ENCODE measurements around the gene FIGN.

FIGN gene

GRCh38 chr2:163737563-163737962, 1.8 kb upstream of the FIGN start:
- H3K4me3 ChIP-seq (ENCODE audit: low read depth, low read length): no peak overlapping the region
- H2BK120ac ChIP-seq (ENCODE audit: insufficient read depth, low read length, poor library complexity): no peak overlapping the region
- no peak overlapping the region for H2BK12ac ChIP-seq (ENCODE audit: low read length)
- no peaks in the 10 kb centered on the region for H3K27me3 ChIP-seq (ENCODE audit: insufficient read depth, low read length)
- no peak overlapping the region for H4K8ac ChIP-seq (ENCODE audit: low read depth, low read length)
- no peak overlapping the region for H3K4ac ChIP-seq (ENCODE audit: low read depth, low read length)
- peaks cover 0 to 4% of the 10 kb centered on the region in 2 experiments for H3K4me1 ChIP-seq (ENCODE audit: control insufficient read depth in 1 of 2, insufficient read depth in 2 of 2, low read length in 2 of 2)
- no peak overlapping the region for H3K4me2 ChIP-seq (ENCODE audit: low read length)
- peaks cover 13% of the 10 kb centered on the region for H3K79me1 ChIP-seq (ENCODE audit: low read length)
- no peak overlapping the region for H4K12ac ChIP-seq (ENCODE audit: low read depth, low read length)
- DNase-seq: no peak
- H3K23ac ChIP-seq (ENCODE audit: low read length): no peak overlapping the region
- no peaks in the 10 kb centered on the region for H3K36me3 ChIP-seq (ENCODE audit: control insufficient read depth in 1 of 2, insufficient read depth in 2 of 2, low read length in 2 of 2)
- no peak overlapping the region for H4K91ac ChIP-seq (ENCODE audit: low read depth, low read length)
- H3K79me2 ChIP-seq (ENCODE audit: control insufficient read depth, insufficient read depth, low read length, poor library complexity): peaks cover 7% of the 10 kb centered on the region
- no peak overlapping the region for H2BK5ac ChIP-seq (ENCODE audit: low read depth, low read length, poor library complexity)
- no peak overlapping the region for H3K14ac ChIP-seq (ENCODE audit: low read length)
- no peak overlapping the region for H2AFZ ChIP-seq (ENCODE audit: insufficient read depth, low read length, poor library complexity)
- no peaks in the 10 kb centered on the region for H3K9me3 ChIP-seq (ENCODE audit: insufficient read depth, low read depth, low read length)
- H3K9ac ChIP-seq (ENCODE audit: low read length): no peak overlapping the region
- no peak overlapping the region for H3K27ac ChIP-seq (ENCODE audit: low read depth, low read length)
- H2AK5ac ChIP-seq (ENCODE audit: low read length): no peak overlapping the region
- H3K18ac ChIP-seq (ENCODE audit: low read length): no peak overlapping the region
- WGBS (ENCODE audit: extremely low coverage, insufficient coverage, insufficient read length): no CpG with 5 or more reads among the region's 2 CpGs

DNA sequence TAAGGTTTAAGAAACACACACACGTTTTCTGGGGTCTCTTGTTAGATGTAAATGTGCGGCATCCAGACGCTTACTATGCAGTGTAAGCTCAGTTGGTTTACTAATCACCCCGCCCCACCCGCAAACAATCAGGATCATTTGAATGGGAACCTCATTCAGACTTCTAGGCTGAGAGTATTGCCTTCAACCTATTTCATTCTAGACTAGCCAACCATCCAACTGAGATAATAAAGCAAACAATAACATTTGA, 1.3 kb upstream of the FIGN start:
- Histone ChIP-seq H2AFZ (ENCODE audit: insufficient read depth, low read length, poor library complexity) (peak overlapping the region; percentile 59), H3K4me1 (ENCODE audit: control insufficient read depth in 1 of 2, insufficient read depth in 2 of 2, low read length in 2 of 2) (peaks cover 0 to 4% of the 10 kb centered on the region in 2 experiments), H3K9me3 (ENCODE audit: insufficient read depth, low read depth, low read length) (no peaks in the 10 kb centered on the region), H3K4me3 (ENCODE audit: low read depth, low read length) (no peak overlapping the region), H4K91ac (ENCODE audit: low read depth, low read length) (peak overlapping the region; percentile 93), H3K23ac (ENCODE audit: low read length) (no peak overlapping the region), H2BK5ac (ENCODE audit: low read depth, low read length, poor library complexity) (peak overlapping the region; percentile 78), H3K14ac (ENCODE audit: low read length) (no peak overlapping the region), H3K18ac (ENCODE audit: low read length) (no peak overlapping the region), H3K4me2 (ENCODE audit: low read length) (peak overlapping the region; percentile 68), H3K9ac (ENCODE audit: low read length) (peak overlapping the region; percentile 21), H2BK120ac (ENCODE audit: insufficient read depth, low read length, poor library complexity) (no peak overlapping the region), H3K79me2 (ENCODE audit: control insufficient read depth, insufficient read depth, low read length, poor library complexity) (peaks cover 7% of the 10 kb centered on the region), H3K27me3 (ENCODE audit: insufficient read depth, low read length) (no peaks in the 10 kb centered on the region), H2BK12ac (ENCODE audit: low read length) (no peak overlapping the region), H4K8ac (ENCODE audit: low read depth, low read length) (peak overlapping the region; percentile 92), H4K12ac (ENCODE audit: low read depth, low read length) (peak overlapping the region; percentile 82), H3K36me3 (ENCODE audit: control insufficient read depth in 1 of 2, insufficient read depth in 2 of 2, low read length in 2 of 2) (no peaks in the 10 kb centered on the region), H3K4ac (ENCODE audit: low read depth, low read length) (no peak overlapping the region), H3K27ac (ENCODE audit: low read depth, low read length) (peak overlapping the region; percentile 91), H2AK5ac (ENCODE audit: low read length) (no peak overlapping the region), H3K79me1 (ENCODE audit: low read length) (peaks cover 13% of the 10 kb centered on the region)
- no peak for DNase-seq
- WGBS (ENCODE audit: extremely low coverage, insufficient coverage, insufficient read length): no CpG with 5 or more reads among the region's 5 CpGs

- H3K18ac ChIP-seq (ENCODE audit: low read length): peak overlapping the region; percentile 85
- H3K14ac ChIP-seq (ENCODE audit: low read length): peak overlapping the region; percentile 85
- peak overlapping the region; percentile 68 for H3K4me2 ChIP-seq (ENCODE audit: low read length)
- peaks cover 7% of the 10 kb centered on the region for H3K79me2 ChIP-seq (ENCODE audit: control insufficient read depth, insufficient read depth, low read length, poor library complexity)
- peak overlapping the region; percentile 84 for H3K9ac ChIP-seq (ENCODE audit: low read length)
- H3K4ac ChIP-seq (ENCODE audit: low read depth, low read length): peak overlapping the region; percentile 82
- no CpG with 5 or more reads among the region's 54 CpGs for WGBS (ENCODE audit: extremely low coverage, insufficient coverage, insufficient read length)
- H3K4me1 ChIP-seq (ENCODE audit: control insufficient read depth in 1 of 2, insufficient read depth in 2 of 2, low read length in 2 of 2): peaks cover 0 to 4% of the 10 kb centered on the region in 2 experiments
- H3K36me3 ChIP-seq (ENCODE audit: control insufficient read depth in 1 of 2, insufficient read depth in 2 of 2, low read length in 2 of 2): no peaks in the 10 kb centered on the region
- peak overlapping the region; percentile 87 for H2AFZ ChIP-seq (ENCODE audit: insufficient read depth, low read length, poor library complexity)
- H3K23ac ChIP-seq (ENCODE audit: low read length): no peak overlapping the region
- H2BK120ac ChIP-seq (ENCODE audit: insufficient read depth, low read length, poor library complexity): peak overlapping the region; percentile 92
- H3K27ac ChIP-seq (ENCODE audit: low read depth, low read length): peak overlapping the region; percentile 91
- H4K91ac ChIP-seq (ENCODE audit: low read depth, low read length): peak overlapping the region; percentile 93
- H4K8ac ChIP-seq (ENCODE audit: low read depth, low read length): peak overlapping the region; percentile 92
- peaks cover 13% of the 10 kb centered on the region for H3K79me1 ChIP-seq (ENCODE audit: low read length)
- H3K4me3 ChIP-seq (ENCODE audit: low read depth, low read length): peak overlapping the region; percentile 83
- DNase-seq: peak; percentile 20 to 47
- H2BK12ac ChIP-seq (ENCODE audit: low read length): peak overlapping the region; percentile 33
- H4K12ac ChIP-seq (ENCODE audit: low read depth, low read length): peak overlapping the region; percentile 82
- peak overlapping the region; percentile 78 for H2BK5ac ChIP-seq (ENCODE audit: low read depth, low read length, poor library complexity)
- H3K9me3 ChIP-seq (ENCODE audit: insufficient read depth, low read depth, low read length): no peaks in the 10 kb centered on the region
- no peaks in the 10 kb centered on the region for H3K27me3 ChIP-seq (ENCODE audit: insufficient read depth, low read length)
- H2AK5ac ChIP-seq (ENCODE audit: low read length): peak overlapping the region; percentile 40
These were observed 803 bp upstream of the FIGN start for GRCh38 chr2:163736433-163737189.

- Histone ChIP-seq H4K8ac (ENCODE audit: low read depth, low read length) (no peak overlapping the region), H2BK120ac (ENCODE audit: insufficient read depth, low read length, poor library complexity) (no peak overlapping the region), H4K12ac (ENCODE audit: low read depth, low read length) (no peak overlapping the region), H3K27ac (ENCODE audit: low read depth, low read length) (peak overlapping the region; percentile 91), H3K4ac (ENCODE audit: low read depth, low read length) (peak overlapping the region; percentile 87), H3K4me2 (ENCODE audit: low read length) (peak overlapping the region; percentile 96), H3K9me3 (ENCODE audit: insufficient read depth, low read depth, low read length) (no peaks in the 10 kb centered on the region), H2BK12ac (ENCODE audit: low read length) (no peak overlapping the region), H3K18ac (ENCODE audit: low read length) (no peak overlapping the region), H3K4me3 (ENCODE audit: low read depth, low read length) (peak overlapping the region; percentile 71), H3K9ac (ENCODE audit: low read length) (peak overlapping the region; percentile 88), H4K91ac (ENCODE audit: low read depth, low read length) (no peak overlapping the region), H3K23ac (ENCODE audit: low read length) (no peak overlapping the region), H3K36me3 (ENCODE audit: control insufficient read depth in 1 of 2, insufficient read depth in 2 of 2, low read length in 2 of 2) (no peaks in the 10 kb centered on the region), H3K4me1 (ENCODE audit: control insufficient read depth in 1 of 2, insufficient read depth in 2 of 2, low read length in 2 of 2) (peaks cover 0 to 4% of the 10 kb centered on the region in 2 experiments), H2BK5ac (ENCODE audit: low read depth, low read length, poor library complexity) (peak overlapping the region; percentile 18), H2AFZ (ENCODE audit: insufficient read depth, low read length, poor library complexity) (no peak overlapping the region), H3K79me2 (ENCODE audit: control insufficient read depth, insufficient read depth, low read length, poor library complexity) (peaks cover 7% of the 10 kb centered on the region), H3K79me1 (ENCODE audit: low read length) (peaks cover 13% of the 10 kb centered on the region), H3K27me3 (ENCODE audit: insufficient read depth, low read length) (no peaks in the 10 kb centered on the region), H2AK5ac (ENCODE audit: low read length) (no peak overlapping the region), H3K14ac (ENCODE audit: low read length) (no peak overlapping the region)
- peak; percentile 4 to 34 for DNase-seq
- no CpG with 5 or more reads among the region's 16 CpGs for WGBS (ENCODE audit: extremely low coverage, insufficient coverage, insufficient read length)
These were observed 725 bp downstream of the FIGN start for GRCh38 chr2:163734881-163735684.
